Adrenal gland (tissue), 12 donors: ENCODE results near the gene NDUFC2. TPM values are rescaled to one million over a fixed set of nuclear protein-coding genes. Genes with fewer than 3 reads are reported as not detected.
A peak's percentile ranks its signal among the peaks of the same experiment; 100 is the strongest.
"Not testable (repeated sequence)": the region's sequence is repeated elsewhere in the genome, so short reads cannot be mapped to it uniquely, and the experiment has no call there.

Source experiments
- DNase-seq, 7 donors: peaks; one replicate each; pipeline ENCODE4 v3.0.0-alpha.2; 2019 to 2020
- H3K27ac ChIP-seq, 5 donors: fragments of 200-600 bp; sonication (generic) in 4 of 5; 1 replicate in 3 of 5; 2 replicates in 2 of 5; pipeline versions ENCODE4 v1.5.1 to v1.8.0; 2016 to 2020; ENCODE audit warnings: mild to moderate bottlenecking in 1 of 5
- H3K27me3 ChIP-seq: fragments of 200-600 bp; 2 replicates; pipeline ENCODE4 v1.8.0; 2021
- H3K36me3 ChIP-seq, 2 donors: fragments of 200-600 bp; replicated peaks in 1 of 2; 1 replicate in 1 of 2; 2 replicates in 1 of 2; pipeline versions ENCODE4 v1.5.1 to v1.8.0; 2018 to 2022
- H3K4me1 ChIP-seq, 2 donors: fragments of 200-600 bp; replicated peaks in 1 of 2; 1 replicate in 1 of 2; 2 replicates in 1 of 2; pipeline versions ENCODE4 v1.5.1 to v1.8.0; 2018 to 2021
- H3K4me3 ChIP-seq, 4 donors: fragments of 200-600 bp; sonication (generic) in 3 of 4; one replicate each; pipeline ENCODE4 v1.5.1; 2016 to 2018
- H3K9me3 ChIP-seq, 3 donors: fragments of 200-600 bp; sonication (generic) in 1 of 3; replicated peaks in 1 of 3; 1 replicate in 2 of 3; 2 replicates in 1 of 3; pipeline versions ENCODE4 v1.5.1 to v1.8.0; 2016 to 2021
- CTCF ChIP-seq, 6 experiments: fragments of 450-650 bp in 4 of 6; fragments of 200-600 bp in 2 of 6; sonication (generic) in 1 of 6; IDR thresholded peaks; 1 replicate in 5 of 6; 2 replicates in 1 of 6; pipeline versions ENCODE4 v1.5.1 to v1.8.0; 2016 to 2021; ENCODE audit warnings: antibody characterized with exemption in 6 of 6, mild to moderate bottlenecking in 2 of 6, moderate library complexity in 1 of 6
- POLR2A ChIP-seq, 2 donors: fragments of 450-650 bp; IDR thresholded peaks; one replicate each; pipeline ENCODE4 v1.6.1; 2017; ENCODE audit warnings: antibody characterized with exemption in 2 of 2, mild to moderate bottlenecking in 2 of 2, moderate library complexity in 1 of 2
- WGBS, 4 donors: extraction: QIAGEN DNeasy Blood & Tissue Kit in 2 of 4; methylation state at CpG; one replicate each; pipeline versions ENCODE4 v1.1.5 to v1.1.7; 2013 to 2017; 5-methylcytosine and 5-hydroxymethylcytosine counted together
- intact Hi-C, 2 donors: fragments of 100-400 bp; cut with DNase I; formaldehyde crosslinking; loops; one replicate each; pipeline versions ENCODE4 v1.14.1 to v1.15.0; 2022 to 2023
- polyA plus RNA-seq, 3 donors: library from polyadenylated mRNA; stranded (reverse); fragments of 200-250 nt in 2 of 3; fragments of 350-450 nt in 1 of 3; fragmentation: Illumina TruSeq in 1 of 3; extraction: RNeasy Lipid Tissue Mini Kit (QIAGEN cat#74804) in 1 of 3; gene quantifications; one replicate each; pipeline ENCODE4 v1.2.3, GENCODE V29; 2013 to 2014
- total RNA-seq, 9 donors: library from RNA; depleted of rRNA in 4 of 9; stranded (reverse); fragments of >200 nt in 4 of 9; fragments of 120-200 nt in 1 of 9; fragmentation: NEBNext Ultra II Directional in 1 of 9; extraction: Animal tissue kit (Norgen Biotek cat#: 25700) in 1 of 9; gene quantifications; one replicate each; pipeline versions ENCODE4 v1.1.0 to v1.2.4, GENCODE V29; 2013 to 2023
- donor health status: healthy with polysubstance abuse.
- donor health status: Bipolar disorder and iron deficiency.
- donor health status: DM: yes; HTN: yes; CAD: no.
- donor health status: DM: no; HTN: no; CAD: no.
- donor health status: DM: no; HTN: no; CAD: no.
- donor health status: DM: yes; HTN: yes; CAD: no.

NDUFC2 gene
- total and polyA plus RNA-seq, 12 donors, result 75.4 to 487 (median 332) TPM

GRCh38 chr11:78078218-78079167, 1.2 kb downstream of the NDUFC2 start:
- 18 to 25% (median 24%) methylated on average over 16 to 21 of the region's 21 CpGs for WGBS, 4 donors
- Histone ChIP-seq H3K36me3 (no peaks in the 10 kb centered on the region), H3K4me1 (peaks cover 18 to 43% of the 10 kb centered on the region in 2 donors), H3K4me3 (peak overlapping the region; percentile 30 to 88 (median 76)), H3K27me3 (no peaks in the 10 kb centered on the region), H3K27ac (peak overlapping the region in 4 of 5 donors; percentile 88 to 93 (median 90)), H3K9me3 (no peaks in the 10 kb centered on the region)
- intact Hi-C loops, result loop anchor here in 1 of 2 donors (10.0 kb wide), 1 partner anchor 116 kb away; no protein-coding TSS in a partner anchor
- TF ChIP-seq POLR2A (IDR thresholded peaks at IDR 0.05) (no peak), CTCF (IDR thresholded peaks at IDR 0.05) (no peak)
- DNase-seq, result no peak

GRCh38 chr11:78077592-78077991, 2.1 kb downstream of the NDUFC2 start:
- not testable (repeated sequence) for H3K27me3 ChIP-seq, DNase-seq, H3K36me3 ChIP-seq, H3K9me3 ChIP-seq, H3K27ac ChIP-seq
- peak overlapping the region in 1 of 4 donors; percentile 88 for H3K4me3 ChIP-seq
- WGBS, 4 donors, result 61 to 70% (median 67%) methylated on average over 4 of the region's 4 CpGs
- peaks cover 18 to 43% of the 10 kb centered on the region in 2 donors for H3K4me1 ChIP-seq
- intact Hi-C loops, result loop anchor here in 1 of 2 donors (10.0 kb wide), 1 partner anchor 117 kb away; no protein-coding TSS in a partner anchor

- intact Hi-C loops, result loop anchor here in 1 of 2 donors (10.0 kb wide), 1 partner anchor 118 kb away; no protein-coding TSS in a partner anchor
- H3K4me3 ChIP-seq, result no peak overlapping the region
- no peak for DNase-seq
- peaks cover 0 to 10% of the 10 kb centered on the region in 2 donors for H3K36me3 ChIP-seq
- no peak overlapping the region for H3K27ac ChIP-seq
- no peak for TF ChIP-seq POLR2A (IDR thresholded peaks at IDR 0.05)
- TF ChIP-seq CTCF (IDR thresholded peaks at IDR 0.05), result no peak
- no peaks in the 10 kb centered on the region for H3K9me3 ChIP-seq
- WGBS, 4 donors, result 74 to 86% (median 81%) methylated on average over 6 of the region's 6 CpGs
- H3K4me1 ChIP-seq, result peaks cover 18 to 43% of the 10 kb centered on the region in 2 donors
- no peaks in the 10 kb centered on the region for H3K27me3 ChIP-seq
These were observed 2.8 kb downstream of the NDUFC2 start for GRCh38 chr11:78076733-78077403.

- no peak overlapping the region for H3K4me3 ChIP-seq
- H3K9me3 ChIP-seq, result no peaks in the 10 kb centered on the region
- no peak overlapping the region for H3K27ac ChIP-seq
- peaks cover 18 to 43% of the 10 kb centered on the region in 2 donors for H3K4me1 ChIP-seq
- intact Hi-C loops, result loop anchor here in 1 of 2 donors (10.0 kb wide), 1 partner anchor 120 kb away; no protein-coding TSS in a partner anchor
- H3K36me3 ChIP-seq, result peaks cover 0 to 30% of the 10 kb centered on the region in 2 donors
- WGBS, 4 donors, result 67 to 80% (median 74%) methylated on average over 6 of the region's 6 CpGs
- no peak for DNase-seq
- no peak for TF ChIP-seq CTCF (IDR thresholded peaks at IDR 0.05)
- no peak for TF ChIP-seq POLR2A (IDR thresholded peaks at IDR 0.05)
- no peaks in the 10 kb centered on the region for H3K27me3 ChIP-seq
These were observed 4.9 kb downstream of the NDUFC2 start for GRCh38 chr11:78074756-78075155.
